Measurements from ENCODE around the gene WDR64.
"Not testable (repeated sequence)": the region's sequence is repeated elsewhere in the genome, so short reads cannot be mapped to it uniquely, and the experiment has no call there.

The WDR64 gene

GRCh38 chr1:241813768-241814320, 161.8 kb downstream of the WDR64 start:
- no peak for DNase-seq

DNA sequence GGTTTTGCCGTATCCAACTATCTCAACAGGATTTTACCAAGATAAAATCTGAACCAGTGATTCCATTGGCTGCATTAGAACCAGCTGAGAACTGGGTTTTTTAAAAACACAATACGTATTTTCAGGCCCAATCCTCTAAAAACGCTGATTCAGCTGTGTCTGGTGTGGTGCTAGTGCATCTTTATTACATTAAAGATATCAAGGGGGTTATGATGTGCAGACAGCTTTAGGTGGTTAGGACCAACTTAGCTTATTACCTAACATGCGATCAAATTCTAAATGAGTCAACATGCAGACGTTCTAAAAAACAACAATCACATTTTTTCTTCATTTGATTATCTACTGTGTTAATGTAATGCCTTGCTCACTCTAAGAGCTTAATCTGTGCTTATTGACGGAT, 163.9 kb downstream of the WDR64 start:
- DNase-seq = no peak

GRCh38 chr1:241817331-241817792, 165.3 kb downstream of the WDR64 start:
- no peak for DNase-seq

GRCh38 chr1:241817956-241818612, 166.0 kb downstream of the WDR64 start:
- no peak for DNase-seq

GRCh38 chr1:241819340-241819866, 167.3 kb downstream of the WDR64 start:
- DNase-seq = no peak

DNA sequence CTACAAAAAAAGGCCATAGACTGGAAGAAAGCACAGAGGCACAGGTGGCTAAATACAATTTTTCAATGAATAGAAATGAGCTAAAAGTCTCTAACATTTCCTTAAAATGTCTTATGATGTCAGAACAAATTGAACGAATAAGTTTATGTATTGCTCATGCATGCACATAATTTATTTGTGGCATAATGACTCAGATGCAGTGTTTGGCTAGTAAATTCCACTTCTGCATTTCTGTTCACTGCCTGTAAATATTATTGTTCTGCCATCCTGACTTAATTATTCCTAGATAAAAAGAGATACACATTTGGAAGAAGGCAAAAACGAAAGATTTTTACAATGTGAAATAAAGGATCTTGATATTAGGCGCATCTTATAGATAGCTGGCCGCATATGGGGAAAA, 169.3 kb downstream of the WDR64 start:
- no peak for DNase-seq

DNA sequence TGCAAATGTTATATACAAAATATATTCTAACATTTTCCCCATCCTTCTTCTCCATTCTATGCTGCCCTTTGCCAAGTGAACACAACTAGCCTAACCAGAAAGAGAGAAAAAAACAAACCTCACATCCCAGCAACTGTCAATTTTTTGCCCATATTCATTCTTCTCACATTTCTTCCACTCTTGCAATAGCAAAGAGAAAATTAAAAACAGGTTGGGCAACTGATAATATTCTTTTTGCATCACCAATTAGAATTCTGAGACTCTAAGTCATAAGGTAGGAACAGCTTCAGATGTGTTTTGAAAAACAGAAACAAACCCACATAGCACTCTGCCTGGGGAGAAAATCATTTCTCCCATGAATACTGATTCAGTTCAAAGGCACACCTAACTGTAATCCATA, 170.8 kb downstream of the WDR64 start:
- no peak for DNase-seq

DNA sequence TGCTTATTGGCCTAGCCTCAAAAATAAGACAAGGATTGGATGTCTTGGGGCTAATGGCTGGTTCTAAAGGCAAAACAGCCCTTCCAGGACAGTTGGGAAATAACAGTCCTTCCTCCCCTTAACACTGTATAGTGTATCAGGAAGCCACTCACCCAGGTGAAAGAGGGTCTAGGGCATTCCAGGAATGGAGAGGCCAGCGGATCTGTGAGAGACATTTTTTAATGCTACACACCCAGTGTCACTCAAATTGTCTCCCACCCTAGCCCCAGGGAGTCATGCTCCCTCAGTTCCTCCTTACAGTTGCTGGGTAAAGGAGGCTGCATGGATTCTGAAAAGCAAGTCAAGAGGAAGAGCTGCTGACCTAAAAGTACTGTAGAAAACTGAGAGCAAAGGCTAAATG, 171.8 kb downstream of the WDR64 start:
- DNase-seq = no peak

- no peak for DNase-seq
These were observed 173.5 kb downstream of the WDR64 start for GRCh38 chr1:241825581-241825980.

DNA sequence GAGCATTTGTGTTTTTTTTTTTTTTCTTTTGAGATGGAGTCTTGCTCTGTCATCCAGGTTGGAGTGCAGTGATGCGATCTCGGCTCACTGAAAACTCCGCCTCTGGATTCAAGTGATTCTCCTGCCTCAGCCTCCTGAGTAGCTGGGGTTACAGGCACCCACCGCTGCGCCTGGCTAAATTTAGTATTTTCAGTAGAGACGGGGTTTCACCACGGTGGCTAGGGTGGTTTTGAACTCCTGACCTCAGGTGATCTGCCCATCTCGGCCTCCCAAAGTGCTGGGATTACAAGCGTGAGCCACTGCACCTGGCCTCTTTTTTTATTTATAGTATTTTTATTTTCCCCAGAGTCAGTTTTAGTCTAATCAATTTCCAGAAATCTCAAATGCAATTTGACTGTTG, 174.5 kb downstream of the WDR64 start:
- DNase-seq = not testable (repeated sequence)

GRCh38 chr1:241827264-241827663, 175.2 kb downstream of the WDR64 start:
- no peak for DNase-seq

- no peak for DNase-seq
These were observed 176.5 kb downstream of the WDR64 start for GRCh38 chr1:241828463-241829021.

DNA sequence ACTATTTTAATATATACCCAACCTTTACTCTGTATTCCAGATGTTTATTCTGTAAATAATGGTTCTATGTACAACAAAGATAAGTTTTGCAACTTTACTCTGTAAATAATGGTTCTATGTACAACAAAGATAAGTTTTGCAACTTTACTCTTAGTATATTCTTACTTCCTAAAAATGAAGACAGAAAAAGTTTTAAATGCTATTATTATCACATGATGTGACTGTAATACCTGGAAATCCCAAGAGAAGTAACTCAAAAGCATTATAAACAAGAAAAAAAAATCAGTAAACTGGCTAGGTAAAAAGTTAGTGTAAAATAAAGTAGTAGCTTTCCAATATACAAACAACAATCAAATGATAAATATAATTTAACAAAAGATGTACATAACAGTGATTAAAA, 177.4 kb downstream of the WDR64 start:
- no peak for DNase-seq

GRCh38 chr1:241834733-241835377, 182.8 kb downstream of the WDR64 start:
- no peak for DNase-seq

DNA sequence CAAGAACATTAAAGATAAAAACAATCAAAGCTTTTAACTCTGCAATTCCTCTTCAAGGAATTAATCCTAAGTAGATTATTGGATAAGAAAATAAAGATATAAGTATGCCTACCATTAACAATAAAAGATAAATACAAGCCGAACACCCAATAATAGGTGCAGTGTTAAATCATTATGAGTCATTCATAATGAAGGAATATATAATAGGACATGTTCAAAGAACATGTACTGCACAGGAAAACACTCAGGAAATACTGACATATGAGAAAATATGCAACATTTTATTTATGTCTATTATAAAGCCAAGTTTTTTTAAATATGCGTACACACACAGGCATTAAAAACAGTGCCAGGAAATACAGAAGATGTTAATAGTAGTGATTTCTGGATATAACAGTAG, 184.9 kb downstream of the WDR64 start:
- no peak for DNase-seq

GRCh38 chr1:241837416-241837815, 185.3 kb downstream of the WDR64 start:
- DNase-seq = no peak

DNA sequence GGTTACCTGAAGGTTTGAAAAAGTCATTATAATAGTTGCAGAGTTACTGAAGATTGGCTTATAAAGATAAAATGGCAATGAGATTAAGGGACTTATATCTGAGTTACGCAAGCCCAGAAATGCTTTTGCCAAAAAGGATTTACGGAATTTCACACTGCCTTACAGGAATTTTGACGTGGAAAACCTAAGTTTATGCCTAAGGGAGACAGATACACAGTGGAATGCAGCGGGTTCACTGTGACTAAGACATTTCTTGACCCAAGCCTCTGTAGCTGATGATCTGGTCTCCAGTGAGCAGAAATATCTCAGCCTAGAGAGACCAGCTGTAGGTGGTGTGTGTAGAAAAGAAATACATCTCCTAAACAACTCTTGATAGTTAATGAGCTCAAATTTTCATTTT, 185.8 kb downstream of the WDR64 start:
- DNase-seq = no peak

- DNase-seq = no peak
These were observed 186.8 kb downstream of the WDR64 start for GRCh38 chr1:241838897-241839296.

GRCh38 chr1:241839369-241839979, 187.4 kb downstream of the WDR64 start:
- no peak for DNase-seq

DNA sequence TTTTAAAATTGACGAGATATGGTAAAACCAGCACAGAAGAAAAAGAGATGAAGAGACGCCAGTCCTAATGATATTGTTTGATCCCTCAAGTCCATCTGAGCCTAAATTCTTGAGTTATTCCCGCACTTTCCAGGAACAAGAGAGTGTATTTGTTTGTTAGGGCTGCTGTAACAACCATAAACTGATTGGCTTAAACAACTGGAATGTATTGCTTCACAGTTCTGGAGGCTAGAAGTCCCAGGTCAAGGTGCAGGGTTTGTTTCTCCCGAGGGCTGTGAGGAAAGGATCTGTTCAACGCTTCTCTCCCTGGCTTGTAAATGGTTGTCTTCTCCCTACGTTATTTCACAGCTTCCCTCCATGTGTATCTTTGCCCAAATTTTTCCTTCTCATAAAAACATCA, 188.1 kb downstream of the WDR64 start:
- no peak for DNase-seq

DNA sequence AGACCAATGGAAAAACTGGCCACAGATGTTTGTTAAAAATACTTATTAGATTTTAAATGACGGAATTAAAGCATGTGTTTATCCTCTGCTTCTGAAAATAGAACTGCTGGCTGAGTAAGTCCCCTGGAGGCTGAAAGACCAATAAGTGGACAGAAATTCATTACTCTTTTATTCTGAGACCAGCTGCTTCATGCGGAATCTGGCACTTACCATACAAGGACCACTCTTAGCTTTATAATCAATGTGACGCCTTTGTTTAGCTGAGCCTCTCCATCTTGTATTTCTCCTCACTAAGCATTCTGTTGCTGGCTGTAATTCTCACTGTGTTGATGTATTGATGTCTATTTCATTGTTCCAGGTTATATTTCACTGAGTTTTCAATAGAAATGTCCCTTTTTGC, 189.6 kb downstream of the WDR64 start:
- DNase-seq = no peak

- DNase-seq = no peak
These were observed 190.5 kb downstream of the WDR64 start for GRCh38 chr1:241842565-241842964.

DNA sequence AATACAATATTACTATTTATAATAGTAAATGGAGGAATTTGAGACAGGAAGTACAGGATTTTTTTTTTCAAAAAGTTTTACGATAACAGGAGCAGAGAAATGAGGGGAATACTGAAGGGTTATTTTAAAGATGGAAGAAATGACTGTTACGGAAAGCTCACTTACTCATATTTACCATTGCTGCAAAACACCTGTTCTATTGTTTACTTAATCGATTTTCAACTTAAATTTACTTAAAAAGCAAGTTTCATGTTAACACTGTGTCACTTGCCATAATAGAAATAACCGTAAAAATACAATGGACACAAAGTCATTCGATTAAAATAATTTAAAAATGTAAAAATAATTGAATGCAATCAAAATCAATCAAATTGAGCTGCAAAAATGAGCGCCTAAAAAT, 192.5 kb downstream of the WDR64 start:
- DNase-seq = no peak

DNA sequence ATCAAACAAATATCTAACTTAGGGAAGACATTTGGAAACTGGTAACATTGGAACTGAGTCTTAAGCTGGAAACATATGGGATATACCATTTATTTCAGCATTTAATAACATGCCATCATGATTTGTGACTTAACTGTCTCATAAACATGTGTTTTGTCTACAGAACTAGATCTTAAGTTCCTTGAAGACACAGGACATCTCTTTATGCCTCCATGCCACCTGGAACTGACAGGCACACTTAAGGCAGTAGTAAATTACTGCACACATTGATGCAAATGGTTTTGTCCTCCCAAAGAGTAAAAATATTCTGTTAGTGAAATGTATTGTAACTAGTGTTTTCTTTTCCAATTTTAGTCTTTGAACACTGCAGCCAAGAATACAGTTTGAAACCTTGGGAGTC, 194.3 kb downstream of the WDR64 start:
- DNase-seq = no peak
